ENCODE results near the gene ZBTB46. TPM values are rescaled to one million over a fixed set of nuclear protein-coding genes. Genes with fewer than 3 reads are reported as not detected.
"Not testable (repeated sequence)": the region's sequence is repeated elsewhere in the genome, so short reads cannot be mapped to it uniquely, and the experiment has no call there.

Gene ZBTB46
- total RNA-seq, 1 experiment from 2014 or later, result 15.9 TPM

- no peak overlapping the region for H3K4me3 ChIP-seq
- no peak for DNase-seq
- no peaks in the 10 kb centered on the region for H3K27me3 ChIP-seq
- no peaks in the 10 kb centered on the region for H3K9me3 ChIP-seq
- peaks cover 36% of the 10 kb centered on the region for H3K36me3 ChIP-seq
Measured at GRCh38 chr20:63733579-63734081, 97.4 kb downstream of the ZBTB46 start.

DNA sequence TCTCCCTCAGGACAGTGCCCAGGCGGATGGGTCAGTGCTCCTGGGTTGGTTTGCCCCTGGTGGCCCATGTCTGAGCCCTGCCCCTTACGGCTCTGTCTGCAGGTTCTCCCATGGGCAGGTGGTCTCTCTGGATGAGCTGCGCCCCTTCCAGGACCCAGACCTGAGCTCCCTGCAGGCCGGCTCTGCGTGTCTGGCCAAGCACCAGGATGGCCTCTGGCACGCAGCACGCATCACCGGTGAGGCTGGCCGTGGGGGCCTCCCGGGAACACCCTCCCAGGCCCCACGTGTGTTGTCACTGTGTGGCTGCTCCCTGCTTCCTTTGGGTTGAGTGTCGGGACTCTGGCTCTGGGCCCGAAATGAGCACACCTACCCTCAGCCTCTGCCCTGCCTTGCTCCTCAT lies 97.9 kb downstream of the ZBTB46 start:
- no peak for DNase-seq
- Histone ChIP-seq H3K9me3 (no peaks in the 10 kb centered on the region), H3K27me3 (no peaks in the 10 kb centered on the region), H3K36me3 (peaks cover 32% of the 10 kb centered on the region), H3K4me3 (no peak overlapping the region)

GRCh38 chr20:63732118-63733095 lies 98.7 kb downstream of the ZBTB46 start:
- Histone ChIP-seq H3K4me3 (no peak overlapping the region), H3K27me3 (no peaks in the 10 kb centered on the region), H3K9me3 (no peaks in the 10 kb centered on the region), H3K36me3 (peaks cover 34% of the 10 kb centered on the region)
- no peak for DNase-seq

- Histone ChIP-seq H3K36me3 (peaks cover 42% of the 10 kb centered on the region), H3K27me3 (no peaks in the 10 kb centered on the region), H3K4me3 (no peak overlapping the region), H3K9me3 (no peaks in the 10 kb centered on the region)
- no peak for DNase-seq
Measured at GRCh38 chr20:63731410-63731809, 99.7 kb downstream of the ZBTB46 start.

DNA sequence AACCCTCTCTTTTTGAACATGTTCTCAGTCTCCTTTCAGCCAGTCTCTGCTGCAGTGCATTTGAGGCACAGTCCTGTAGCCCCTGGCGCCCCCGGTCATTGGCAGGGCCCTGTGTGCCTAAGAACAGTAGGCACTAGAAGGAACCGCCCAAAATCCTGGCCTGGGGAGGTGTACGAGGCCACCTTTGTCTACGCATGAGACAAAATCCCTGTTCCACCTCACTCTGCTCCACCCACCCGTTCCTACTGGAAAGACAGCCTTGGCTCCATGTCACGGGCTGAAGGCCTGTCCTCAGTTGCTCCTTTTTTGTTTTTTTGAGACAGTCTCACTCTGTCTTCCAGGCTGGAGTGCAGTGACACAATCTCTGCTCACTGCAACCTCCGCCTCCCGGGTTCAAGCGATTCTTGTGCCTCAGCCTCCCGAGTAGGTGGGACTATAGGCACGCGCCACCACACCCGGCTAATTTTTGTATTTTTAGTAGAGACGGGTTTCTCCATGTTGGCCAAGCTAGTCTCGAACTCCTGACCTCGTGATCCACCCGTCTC lies 100.8 kb downstream of the ZBTB46 start:
- not testable (repeated sequence) for H3K4me3 ChIP-seq, H3K27me3 ChIP-seq, DNase-seq, H3K9me3 ChIP-seq
- peaks cover 47% of the 10 kb centered on the region for H3K36me3 ChIP-seq

GRCh38 chr20:63722967-63723622 lies 108.0 kb downstream of the ZBTB46 start:
- Histone ChIP-seq H3K9me3 (peaks cover 37% of the 10 kb centered on the region), H3K36me3 (peaks cover 83% of the 10 kb centered on the region)
- not testable (repeated sequence) for H3K27me3 ChIP-seq, H3K4me3 ChIP-seq, DNase-seq

- no peak for DNase-seq
- Histone ChIP-seq H3K9me3 (peaks cover 53% of the 10 kb centered on the region), H3K27me3 (no peaks in the 10 kb centered on the region), H3K36me3 (peaks cover 93% of the 10 kb centered on the region), H3K4me3 (no peak overlapping the region)
Measured at GRCh38 chr20:63718996-63719395, 112.1 kb downstream of the ZBTB46 start.

DNA sequence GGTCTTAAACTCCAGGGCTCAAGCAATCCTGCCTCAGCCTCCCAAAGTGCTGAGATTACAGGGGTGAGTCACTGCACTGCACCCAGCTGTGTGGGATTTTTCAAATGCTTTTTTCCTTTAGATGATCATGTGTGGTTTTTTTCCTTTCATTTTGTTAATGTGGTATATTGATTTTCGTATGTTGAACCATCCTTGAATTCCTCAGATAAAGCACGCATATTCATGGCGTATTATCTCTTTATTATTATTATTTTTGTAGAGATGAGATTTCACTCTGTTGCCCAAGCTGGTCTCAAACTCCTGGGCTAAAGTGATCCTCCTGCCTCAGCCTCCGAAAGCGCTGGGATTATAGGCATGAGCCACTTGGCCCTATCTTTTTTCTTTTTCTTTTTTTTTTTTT lies 116.2 kb downstream of the ZBTB46 start:
- no peaks in the 10 kb centered on the region for H3K27me3 ChIP-seq
- no peak overlapping the region for H3K4me3 ChIP-seq
- no peak for DNase-seq
- H3K36me3 ChIP-seq, result peaks cover 100% of the 10 kb centered on the region
- H3K9me3 ChIP-seq, result peaks cover 58% of the 10 kb centered on the region

GRCh38 chr20:63712191-63712590 lies 118.9 kb downstream of the ZBTB46 start:
- H3K27me3 ChIP-seq, result no peaks in the 10 kb centered on the region

DNA sequence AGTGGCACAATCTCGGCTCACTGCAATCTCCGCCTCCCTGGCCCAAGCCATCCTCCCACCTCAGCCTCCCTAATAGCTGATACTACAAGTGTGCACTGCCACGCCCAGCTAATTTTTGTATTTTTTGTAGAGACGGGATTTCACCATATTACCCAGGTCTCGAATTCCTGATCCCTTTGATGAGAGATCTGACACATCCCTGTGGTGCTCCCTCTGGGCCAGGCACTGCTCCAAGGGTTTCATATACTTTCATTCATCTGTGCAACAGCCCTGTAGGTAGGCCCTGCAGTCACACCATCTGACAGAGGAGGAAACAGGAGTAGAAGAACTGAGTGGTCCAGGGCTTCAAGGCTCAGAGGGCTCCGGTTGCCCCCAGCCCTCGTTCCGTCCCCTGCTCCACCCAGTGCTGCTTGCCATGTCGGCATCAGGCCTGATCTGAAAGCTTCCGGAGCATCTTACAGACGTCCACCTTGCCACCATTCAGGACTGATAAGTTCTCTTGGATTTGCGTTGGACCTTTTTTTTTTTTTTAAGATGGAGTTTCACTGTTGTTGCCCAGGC lies 119.9 kb downstream of the ZBTB46 start:
- DNase-seq, result no peak
- Histone ChIP-seq H3K9me3 (peaks cover 24% of the 10 kb centered on the region), H3K27me3 (no peaks in the 10 kb centered on the region), H3K36me3 (peaks cover 93% of the 10 kb centered on the region), H3K4me3 (no peak overlapping the region)

More at GRCh38 chr20:63712191-63712590, 118.9 kb downstream of the ZBTB46 start:
- peaks cover 93% of the 10 kb centered on the region for H3K36me3 ChIP-seq
- no peak overlapping the region for H3K4me3 ChIP-seq
- no peak for DNase-seq
- peaks cover 33% of the 10 kb centered on the region for H3K9me3 ChIP-seq

GRCh38 chr20:63709149-63709527 lies 121.9 kb downstream of the ZBTB46 start:
- Histone ChIP-seq H3K9me3 (peaks cover 11% of the 10 kb centered on the region), H3K36me3 (peaks cover 93% of the 10 kb centered on the region), H3K4me3 (peak overlapping the region; percentile 95), H3K27me3 (no peaks in the 10 kb centered on the region)
- no peak for DNase-seq

GRCh38 chr20:63708301-63709148 lies 122.5 kb downstream of the ZBTB46 start:
- DNase-seq, result no peak
- no peaks in the 10 kb centered on the region for H3K27me3 ChIP-seq
- peaks cover 93% of the 10 kb centered on the region for H3K36me3 ChIP-seq
- peak overlapping the region; percentile 95 for H3K4me3 ChIP-seq
- peaks cover 11% of the 10 kb centered on the region for H3K9me3 ChIP-seq

DNA sequence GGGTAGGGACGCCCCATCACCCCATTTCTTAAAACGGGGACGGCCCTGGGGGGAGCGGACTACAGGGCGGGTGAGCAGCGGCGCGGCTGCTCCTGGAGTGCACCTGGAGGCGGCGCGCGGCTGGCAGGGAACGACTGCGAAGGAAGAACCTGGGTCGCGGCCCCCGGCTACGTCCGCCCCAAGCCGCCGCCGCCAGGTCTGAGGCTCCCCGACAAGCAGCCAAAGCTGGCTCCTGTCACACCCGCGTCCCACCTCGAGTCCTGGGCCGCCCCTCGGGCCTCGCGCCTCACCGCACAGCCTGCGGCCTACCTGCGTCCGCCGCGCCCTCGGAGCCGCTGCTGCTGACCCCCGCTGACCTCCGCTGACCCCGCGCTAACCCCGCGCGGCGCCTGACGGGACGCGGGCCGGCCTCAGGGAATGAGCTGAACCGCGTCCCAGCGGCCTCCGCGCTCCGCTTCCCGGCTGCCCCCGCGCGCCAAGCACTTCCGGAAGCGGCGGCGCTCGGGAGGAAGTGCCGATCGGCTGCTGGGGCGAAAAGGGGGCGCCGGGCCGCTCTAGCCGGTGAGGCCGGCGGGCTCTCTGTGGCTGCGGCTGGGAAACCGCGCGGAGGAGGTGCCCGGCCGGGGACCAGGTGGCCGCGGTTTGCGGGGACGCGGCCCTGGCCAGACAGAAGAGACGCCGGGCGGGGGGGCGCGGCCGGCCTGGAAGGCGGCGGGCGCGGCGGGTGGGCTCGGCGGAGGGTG lies 123.3 kb downstream of the ZBTB46 start, which contains the start of the genes ARFRP1 and ZGPAT:
TSS of gene ARFRP1 (minus strand) at position 419 of the 743 bp plus-strand sequence. CDS start 885 bp downstream, outside the sequence.
TSS of gene ZGPAT (plus strand) at position 482 of the 743 bp plus-strand sequence. CDS start 542 bp downstream, outside the sequence.
- Histone ChIP-seq H3K36me3 (peaks cover 91% of the 10 kb centered on the region), H3K27me3 (no peaks in the 10 kb centered on the region), H3K4me3 (peak within 1 kb of the TSS; percentile 95), H3K9me3 (peaks cover 11% of the 10 kb centered on the region)
- peak; percentile 93 for DNase-seq

DNA sequence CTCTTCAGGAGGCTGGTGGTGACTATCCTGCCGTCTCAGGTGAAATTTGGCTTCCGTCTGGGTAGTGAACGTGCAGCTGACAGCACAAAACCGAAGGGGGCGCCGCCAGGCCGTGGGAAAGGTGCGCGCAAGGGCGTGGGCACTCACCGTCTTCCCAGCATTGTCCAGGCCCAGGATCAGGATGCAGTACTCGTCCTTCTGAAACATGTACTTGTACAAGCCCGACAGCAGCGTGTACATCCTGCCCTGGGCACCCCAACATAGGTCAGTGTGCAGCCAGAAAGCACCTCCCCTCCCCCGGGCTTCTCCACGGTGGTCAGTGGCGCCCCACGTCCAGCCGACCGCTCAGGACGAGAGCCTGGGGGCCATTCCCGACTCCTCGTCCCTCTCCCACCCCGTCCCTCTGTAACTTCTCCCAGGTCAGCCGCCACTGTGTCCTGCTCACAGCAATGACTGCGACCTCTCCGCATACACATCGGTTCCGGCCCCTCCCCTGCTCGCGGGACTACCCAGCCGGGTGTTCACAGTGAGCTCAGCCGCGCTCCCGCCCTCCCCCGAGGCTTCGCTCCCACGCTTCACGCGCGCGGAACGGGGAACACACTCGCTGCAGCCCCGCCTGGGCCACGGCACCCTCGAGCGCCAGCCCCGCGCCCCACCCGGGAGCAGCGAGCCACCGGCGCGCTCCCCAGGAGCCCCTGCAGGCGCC lies 124.1 kb downstream of the ZBTB46 start:
- H3K27me3 ChIP-seq, result no peaks in the 10 kb centered on the region
- H3K36me3 ChIP-seq, result peaks cover 86% of the 10 kb centered on the region
- H3K4me3 ChIP-seq, result peak overlapping the region; percentile 95
- peak; percentile 66 for DNase-seq
- H3K9me3 ChIP-seq, result peaks cover 5% of the 10 kb centered on the region

Measured in MG63 (cell line).